Astrocyte (in vitro differentiated cells and primary cell): Measurements from ENCODE around the gene SYNM.

Source experiments
- EZH2 ChIP-seq: IDR thresholded peaks from 2 replicates; pipeline ENCODE4 v1.6.1; 2012; ENCODE audit warnings: mild to moderate bottlenecking, low read length, inconsistent platforms; ENCODE audit not compliant: insufficient read depth
- TF ChIP-seq, protein P1 (sequence below): IDR thresholded peaks from 2 replicates; pipeline ENCODE4 v1.5.1; 2011; ENCODE audit warnings: low read depth, mild to moderate bottlenecking, inconsistent platforms, low read length, moderate library complexity; ENCODE audit not compliant: insufficient read depth

GRCh38 chr15:99180086-99180963, 75.4 kb downstream of the SYNM start:
- TF ChIP-seq, protein P1, sequence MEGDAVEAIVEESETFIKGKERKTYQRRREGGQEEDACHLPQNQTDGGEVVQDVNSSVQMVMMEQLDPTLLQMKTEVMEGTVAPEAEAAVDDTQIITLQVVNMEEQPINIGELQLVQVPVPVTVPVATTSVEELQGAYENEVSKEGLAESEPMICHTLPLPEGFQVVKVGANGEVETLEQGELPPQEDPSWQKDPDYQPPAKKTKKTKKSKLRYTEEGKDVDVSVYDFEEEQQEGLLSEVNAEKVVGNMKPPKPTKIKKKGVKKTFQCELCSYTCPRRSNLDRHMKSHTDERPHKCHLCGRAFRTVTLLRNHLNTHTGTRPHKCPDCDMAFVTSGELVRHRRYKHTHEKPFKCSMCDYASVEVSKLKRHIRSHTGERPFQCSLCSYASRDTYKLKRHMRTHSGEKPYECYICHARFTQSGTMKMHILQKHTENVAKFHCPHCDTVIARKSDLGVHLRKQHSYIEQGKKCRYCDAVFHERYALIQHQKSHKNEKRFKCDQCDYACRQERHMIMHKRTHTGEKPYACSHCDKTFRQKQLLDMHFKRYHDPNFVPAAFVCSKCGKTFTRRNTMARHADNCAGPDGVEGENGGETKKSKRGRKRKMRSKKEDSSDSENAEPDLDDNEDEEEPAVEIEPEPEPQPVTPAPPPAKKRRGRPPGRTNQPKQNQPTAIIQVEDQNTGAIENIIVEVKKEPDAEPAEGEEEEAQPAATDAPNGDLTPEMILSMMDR = no peak
- TF ChIP-seq EZH2 = no peak
